NCI-H2196 treated with DMSO at 0.1 percent for 48 hours (cell line): ENCODE results near the gene ILF2.
"Not testable (repeated sequence)": the region's sequence is repeated elsewhere in the genome, so short reads cannot be mapped to it uniquely, and the experiment has no call there.

Experiments used
- DNase-seq: peaks from one replicate; lab custom pipeline; 2025; ENCODE audit not compliant: unreplicated experiment; lab: John Stamatoyannopoulos, UW

The ILF2 gene

GRCh38 chr1:153649137-153649862 is 21.5 kb downstream of the ILF2 start:
- no peak for DNase-seq

DNA sequence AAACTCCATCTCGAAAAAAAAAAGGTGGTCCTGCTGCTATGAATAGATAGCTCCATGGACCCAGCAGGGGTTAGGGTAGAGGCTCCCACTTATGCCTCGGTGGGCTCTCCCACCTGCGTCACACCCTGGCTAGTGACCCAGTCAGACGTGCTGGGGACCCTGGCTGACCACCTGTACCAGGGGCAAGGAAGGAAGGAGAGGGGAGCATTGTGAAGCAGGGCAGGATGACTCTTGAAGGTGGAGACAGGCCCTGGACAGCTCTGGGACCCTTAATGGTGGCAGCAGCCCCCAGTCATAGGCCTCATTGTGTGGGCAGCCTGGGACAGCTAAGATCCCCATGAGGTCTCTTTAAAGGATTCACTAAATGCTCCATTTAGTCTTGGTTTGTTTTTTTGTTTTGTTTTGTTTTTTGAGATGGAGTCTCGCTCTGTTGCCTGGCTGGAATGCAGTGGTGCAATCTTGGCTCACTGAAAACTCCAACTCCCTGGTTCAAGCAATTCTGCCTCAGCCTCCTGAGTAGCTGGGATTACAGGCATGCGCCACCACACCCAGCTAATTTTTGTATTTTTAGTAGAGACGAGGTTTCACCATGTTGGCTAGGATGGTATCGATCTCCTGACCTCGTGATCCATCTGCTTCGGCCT is 22.7 kb downstream of the ILF2 start:
- DNase-seq: no peak

DNA sequence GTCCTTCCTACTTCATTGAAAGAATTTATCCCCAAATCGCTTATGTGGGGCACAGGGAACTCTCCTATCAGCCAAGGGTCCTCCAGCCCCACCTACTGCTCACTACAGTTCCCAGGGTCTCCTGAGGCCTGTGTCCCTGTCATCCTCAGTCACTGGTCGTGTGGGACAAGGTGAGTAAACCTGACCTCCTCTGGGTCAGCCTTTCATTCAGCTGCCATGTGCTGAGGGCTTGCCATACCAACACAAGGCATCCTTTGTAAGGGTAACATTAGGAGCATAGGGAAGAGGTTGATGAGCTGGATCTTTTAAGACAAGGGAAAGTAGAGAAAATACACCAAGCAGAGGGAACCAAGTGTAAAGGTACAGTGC is 23.5 kb downstream of the ILF2 start:
- DNase-seq: no peak

GRCh38 chr1:153646672-153647345 is 24.0 kb downstream of the ILF2 start:
- no peak for DNase-seq

GRCh38 chr1:153643816-153644215 is 27.0 kb downstream of the ILF2 start:
- DNase-seq: no peak

DNA sequence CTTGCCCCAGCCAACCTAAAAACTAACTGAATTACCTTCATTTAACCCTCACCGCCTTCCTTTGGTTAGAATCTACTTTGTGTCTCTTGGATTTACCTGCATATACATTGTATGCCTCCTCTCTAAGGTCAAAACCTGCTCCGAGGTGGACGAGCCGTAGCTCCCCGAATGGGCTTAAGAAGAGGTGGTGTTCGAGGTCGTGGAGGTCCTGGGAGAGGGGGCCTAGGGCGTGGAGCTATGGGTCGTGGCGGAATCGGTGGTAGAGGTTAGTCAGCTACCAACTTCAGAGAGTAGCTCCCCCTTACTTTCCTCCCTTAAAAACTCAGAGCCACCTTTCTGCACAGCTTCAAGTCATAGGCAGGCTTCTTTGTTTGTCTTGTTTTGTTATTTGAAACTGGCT is 27.7 kb downstream of the ILF2 start:
- no peak for DNase-seq

- DNase-seq: no peak
Observed at GRCh38 chr1:153642161-153642560, 28.6 kb downstream of the ILF2 start.

DNA sequence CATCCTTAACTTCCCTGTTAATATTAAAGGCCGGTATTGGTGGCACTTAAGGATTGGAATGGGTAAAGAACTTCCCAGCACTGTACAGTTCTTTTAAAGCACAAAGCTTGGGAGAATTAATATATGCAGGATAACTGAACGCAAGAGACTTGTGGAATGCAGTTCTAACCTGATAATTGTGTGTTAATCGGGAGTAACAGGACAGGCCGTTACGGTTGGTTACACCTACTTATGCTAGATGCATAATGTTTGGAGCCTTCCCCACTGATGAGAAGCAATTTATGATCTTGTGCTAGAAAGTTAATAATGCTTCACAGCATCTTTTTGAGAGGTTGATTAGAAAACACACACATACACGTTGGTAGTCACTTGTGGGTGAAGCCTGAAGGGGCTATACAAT is 29.9 kb downstream of the ILF2 start:
- no peak for DNase-seq

DNA sequence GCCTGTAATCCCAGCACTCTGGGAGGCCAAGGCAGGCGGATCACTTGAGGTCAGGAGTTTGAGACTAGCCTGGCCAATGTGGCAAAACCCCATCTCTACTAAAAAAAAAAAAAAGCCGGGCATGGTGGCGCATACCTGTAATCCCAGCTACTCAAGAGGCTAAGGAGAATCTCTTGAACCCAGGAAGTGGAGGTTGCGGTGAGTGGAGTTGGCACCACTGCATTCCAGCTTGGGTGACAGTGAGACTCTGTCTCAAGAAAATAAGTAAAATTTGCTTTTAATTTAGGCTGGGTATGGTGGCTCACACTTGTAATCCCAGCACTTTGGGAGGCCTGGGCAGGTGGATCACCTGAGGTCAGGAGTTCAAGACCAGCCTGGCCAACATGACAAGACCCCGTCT is 30.6 kb downstream of the ILF2 start:
- DNase-seq: not testable (repeated sequence)

GRCh38 chr1:153639280-153639679 is 31.5 kb downstream of the ILF2 start:
- DNase-seq: no peak

GRCh38 chr1:153638261-153638660 is 32.5 kb downstream of the ILF2 start:
- no peak for DNase-seq

DNA sequence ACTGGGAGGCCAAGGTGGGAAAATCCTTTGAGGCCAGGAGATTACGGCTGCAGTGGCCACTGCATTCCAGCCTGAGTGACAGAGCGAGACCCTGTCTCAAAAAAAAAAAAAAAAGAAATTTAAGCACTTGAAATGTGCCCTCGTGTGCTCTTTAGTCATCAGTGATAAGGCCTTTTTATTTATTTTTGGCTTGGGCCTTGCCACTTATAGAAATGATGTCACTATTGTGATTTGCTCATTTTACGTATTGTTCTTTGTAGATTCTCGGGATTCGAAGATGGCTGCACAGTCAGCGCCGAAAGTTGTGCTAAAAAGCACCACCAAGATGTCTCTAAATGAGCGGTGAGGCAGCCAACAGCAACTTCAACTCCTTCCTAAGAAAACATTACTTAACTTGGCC is 34.5 kb downstream of the ILF2 start:
- no peak for DNase-seq

DNA sequence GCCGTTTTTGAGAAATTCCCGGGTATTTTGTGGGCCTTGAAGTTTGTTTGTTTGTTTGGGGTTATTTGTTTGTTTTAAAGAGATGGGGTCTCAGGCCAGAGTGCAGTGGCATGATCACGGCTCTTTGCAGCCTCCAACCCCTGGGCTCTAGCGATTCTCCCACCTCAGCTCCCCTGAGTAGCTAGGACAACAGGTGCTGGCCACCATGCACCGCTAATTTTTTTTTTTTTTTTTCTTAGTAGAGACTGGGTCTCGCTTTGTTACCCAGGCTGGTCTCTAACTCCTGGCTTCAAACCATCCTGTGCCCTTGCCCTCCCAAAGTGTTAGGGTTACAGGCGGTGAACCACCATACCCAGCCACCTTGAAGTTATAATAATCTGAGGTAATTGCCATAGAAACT is 34.9 kb downstream of the ILF2 start:
- DNase-seq: no peak

- DNase-seq: peak; percentile 86
Observed at GRCh38 chr1:153633754-153634665, 36.8 kb downstream of the ILF2 start, which contains the start of gene CHTOP. Gene CHTOP, plus strand, starts transcription at chr1:153634066. Its CDS starts 2,523 bp downstream, at chr1:153636589.

DNA sequence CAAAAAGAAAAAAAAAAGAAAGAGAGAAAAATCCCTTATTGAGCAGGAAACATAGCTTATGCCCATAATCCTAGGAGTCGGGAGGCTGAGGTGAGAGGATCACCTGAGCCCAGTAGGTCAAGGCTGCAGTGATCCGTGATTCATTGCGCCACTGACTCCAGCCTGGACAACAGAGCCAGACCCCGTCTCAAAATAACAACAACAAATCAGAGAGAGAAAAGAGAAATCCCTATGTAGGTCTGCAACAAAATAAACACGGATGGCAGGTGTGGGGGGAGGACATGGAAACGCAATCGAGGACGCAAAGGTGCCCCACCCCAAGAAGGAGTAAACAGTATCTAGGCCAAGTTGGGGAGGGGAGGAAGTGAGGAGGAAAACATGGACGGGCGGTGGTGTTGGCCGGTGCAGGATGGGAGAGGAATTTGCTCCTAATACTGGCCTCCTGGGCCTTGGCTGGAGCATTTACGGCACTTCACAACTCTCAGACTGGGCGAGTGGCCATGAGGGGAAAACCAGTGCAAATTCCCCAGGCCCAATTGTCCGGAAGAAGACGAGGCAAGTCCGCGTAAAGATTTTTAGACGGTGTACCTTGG is 37.5 kb downstream of the ILF2 start:
- DNase-seq: peak; percentile 45

DNA sequence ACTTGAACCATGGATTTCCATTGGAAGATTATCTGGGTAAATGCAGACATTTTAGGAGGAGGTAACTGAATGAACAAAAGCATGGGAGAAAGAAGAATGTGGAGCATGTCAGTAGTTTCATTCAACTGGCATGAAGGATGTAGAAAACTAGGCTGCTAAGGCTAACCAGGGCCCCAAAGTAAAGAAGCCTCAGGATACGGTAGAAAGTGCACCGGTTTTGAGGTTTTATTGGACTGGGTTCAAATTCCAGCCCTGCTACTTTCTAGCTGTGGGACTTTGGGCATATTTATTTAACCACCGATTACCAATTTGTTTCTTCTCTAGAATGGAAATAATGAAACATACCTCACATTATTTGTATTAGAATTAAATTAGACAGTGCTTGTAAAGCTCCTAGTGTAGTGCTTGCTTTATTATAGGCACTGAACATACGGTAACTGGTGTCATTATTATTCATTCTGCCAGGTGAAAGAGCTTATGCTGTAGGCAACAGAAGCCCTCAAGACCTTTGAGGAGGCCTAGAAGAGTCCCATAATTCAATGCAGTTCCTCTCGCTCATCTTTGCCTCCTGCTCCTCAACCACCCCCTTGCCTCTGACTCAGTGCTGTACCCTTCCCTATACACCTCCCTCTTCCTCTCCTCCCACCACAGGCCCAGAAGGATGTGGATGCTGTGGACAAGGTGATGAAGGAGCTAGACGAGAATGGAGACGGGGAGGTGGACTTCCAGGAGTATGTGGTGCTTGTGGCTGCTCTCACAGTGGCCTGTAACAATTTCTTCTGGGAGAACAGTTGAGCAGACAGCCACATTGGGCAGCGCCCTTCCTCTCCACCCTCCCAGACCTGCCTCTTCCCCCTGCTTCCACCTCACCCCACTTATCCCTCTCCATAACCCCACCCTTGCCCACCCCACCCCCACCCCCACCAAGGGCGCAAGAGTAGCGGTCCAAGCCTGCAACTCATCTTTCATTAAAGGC is 39.5 kb downstream of the ILF2 start:
- no peak for DNase-seq

DNA sequence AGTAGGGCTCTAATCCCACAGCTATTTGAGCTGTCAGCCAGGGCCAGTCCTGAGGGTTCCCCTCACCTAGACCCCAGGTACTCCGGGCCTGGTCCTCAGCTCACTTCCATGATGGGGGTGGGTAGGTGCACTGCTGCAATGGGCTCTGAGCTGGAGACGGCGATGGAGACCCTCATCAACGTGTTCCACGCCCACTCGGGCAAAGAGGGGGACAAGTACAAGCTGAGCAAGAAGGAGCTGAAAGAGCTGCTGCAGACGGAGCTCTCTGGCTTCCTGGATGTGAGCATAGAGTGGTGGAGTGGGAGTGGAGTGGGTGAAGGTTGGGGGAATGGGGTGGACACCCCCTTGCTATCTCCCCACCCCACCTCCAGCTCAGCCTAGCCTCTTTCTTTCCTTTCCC is 40.4 kb downstream of the ILF2 start:
- DNase-seq: no peak

DNA sequence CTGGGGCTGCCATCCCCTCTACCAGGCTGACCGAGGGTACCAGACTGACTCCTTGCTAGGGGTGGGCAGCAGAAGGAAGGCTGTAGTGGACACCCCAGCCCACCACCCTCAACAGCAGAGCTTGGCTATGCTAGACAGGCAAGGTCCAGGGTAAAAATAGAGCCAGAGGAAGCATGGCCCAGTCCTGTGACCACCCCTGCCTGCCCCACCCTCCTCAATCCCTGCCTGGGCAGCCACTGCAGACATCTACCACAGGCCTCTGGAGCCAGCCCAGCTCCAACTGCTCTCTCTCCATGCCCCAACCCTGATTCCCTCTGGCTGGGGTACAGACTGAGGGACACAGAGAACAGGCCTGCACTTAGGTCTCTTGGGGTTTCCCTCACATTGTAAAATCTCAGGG is 40.8 kb downstream of the ILF2 start:
- no peak for DNase-seq

DNA sequence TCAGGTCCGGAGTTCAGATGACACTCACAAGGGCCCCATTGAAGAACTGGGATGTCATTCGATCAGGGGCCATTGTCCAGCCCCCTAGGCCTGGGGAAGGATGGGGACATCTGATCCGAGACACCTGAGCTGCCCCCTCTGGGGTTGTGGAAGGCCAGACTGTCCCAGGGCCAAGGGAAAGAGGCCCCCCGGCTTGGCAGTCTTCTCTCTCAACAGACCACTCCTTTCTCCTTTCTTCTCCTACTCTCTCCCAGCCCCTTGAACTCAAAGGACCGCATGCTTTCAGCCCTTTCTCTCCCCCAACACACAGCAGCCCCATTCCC is 41.5 kb downstream of the ILF2 start:
- DNase-seq: no peak
